ENCODE measurements around the gene GSTT4.
"Not testable (repeated sequence)": the region's sequence is repeated elsewhere in the genome, so short reads cannot be mapped to it uniquely, and the experiment has no call there.

DNA sequence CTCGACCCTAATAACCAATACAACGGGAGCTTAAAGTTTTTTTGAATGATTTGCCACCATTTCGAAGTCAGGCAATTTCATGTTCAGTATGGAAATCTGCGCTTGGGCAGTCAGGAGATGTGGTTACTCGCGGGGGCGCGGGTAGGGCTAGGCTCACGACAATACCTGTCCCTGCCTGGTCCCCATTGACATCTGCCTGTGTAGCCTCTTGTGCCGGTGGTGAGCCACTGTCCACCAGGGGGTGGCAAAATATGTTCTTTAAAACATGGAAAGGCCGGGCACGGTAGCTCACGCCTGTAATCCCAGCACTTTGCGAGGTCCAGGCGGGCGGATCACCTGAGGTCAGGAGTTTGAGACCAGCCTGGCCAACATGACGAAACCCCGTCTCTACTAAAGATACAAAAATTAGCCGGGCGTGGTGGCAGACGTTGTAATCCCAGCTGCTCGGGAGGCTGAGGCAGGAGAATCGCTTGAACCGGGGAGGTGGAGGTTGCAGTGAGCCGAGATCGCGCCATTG is 30.4 kb downstream of the GSTT4 start:
- TF ChIP-seq, protein P1, sequence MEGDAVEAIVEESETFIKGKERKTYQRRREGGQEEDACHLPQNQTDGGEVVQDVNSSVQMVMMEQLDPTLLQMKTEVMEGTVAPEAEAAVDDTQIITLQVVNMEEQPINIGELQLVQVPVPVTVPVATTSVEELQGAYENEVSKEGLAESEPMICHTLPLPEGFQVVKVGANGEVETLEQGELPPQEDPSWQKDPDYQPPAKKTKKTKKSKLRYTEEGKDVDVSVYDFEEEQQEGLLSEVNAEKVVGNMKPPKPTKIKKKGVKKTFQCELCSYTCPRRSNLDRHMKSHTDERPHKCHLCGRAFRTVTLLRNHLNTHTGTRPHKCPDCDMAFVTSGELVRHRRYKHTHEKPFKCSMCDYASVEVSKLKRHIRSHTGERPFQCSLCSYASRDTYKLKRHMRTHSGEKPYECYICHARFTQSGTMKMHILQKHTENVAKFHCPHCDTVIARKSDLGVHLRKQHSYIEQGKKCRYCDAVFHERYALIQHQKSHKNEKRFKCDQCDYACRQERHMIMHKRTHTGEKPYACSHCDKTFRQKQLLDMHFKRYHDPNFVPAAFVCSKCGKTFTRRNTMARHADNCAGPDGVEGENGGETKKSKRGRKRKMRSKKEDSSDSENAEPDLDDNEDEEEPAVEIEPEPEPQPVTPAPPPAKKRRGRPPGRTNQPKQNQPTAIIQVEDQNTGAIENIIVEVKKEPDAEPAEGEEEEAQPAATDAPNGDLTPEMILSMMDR (conservative IDR thresholded peaks at IDR 0.05; ENCODE audit: low read depth, low read length) = not testable (repeated sequence)
- not testable (repeated sequence) for TF ChIP-seq EZH2 (IDR thresholded peaks at IDR 0.05; ENCODE audit: low read length, unreplicated experiment); EZH2phosphoT487 (IDR thresholded peaks at IDR 0.05; ENCODE audit: borderline replicate concordance, low read length)
